OCI-LY1 (cell line): Measurements from ENCODE around the gene EBF3.

Source experiments
- H2AFZ ChIP-seq: fragments of 200-600 bp; sonication (generic), shearing (Covaris generic); 2 replicates; pipeline ENCODE4 v1.6.0; 2014; ENCODE audit warnings: antibody characterized with exemption, mild to moderate bottlenecking, low read length
- H3F3A ChIP-seq: fragments of 200-600 bp; sonication (generic), shearing (Covaris generic); 2 replicates; pipeline ENCODE4 v1.6.0; 2014; ENCODE audit warnings: mild to moderate bottlenecking, antibody characterized with exemption, low read length, moderate library complexity; ENCODE audit not compliant: insufficient read depth
- H3K27ac ChIP-seq: fragments of 200-600 bp; sonication (generic); 2 replicates; pipeline ENCODE4 v1.5.1; 2014; ENCODE audit warnings: low read length, mixed run types, mild to moderate bottlenecking, low read depth; ENCODE audit not compliant: poor library complexity, severe bottlenecking
- H3K27me3 ChIP-seq: fragments of 200-600 bp; sonication (generic); 2 replicates; pipeline ENCODE4 v1.6.0; 2014; ENCODE audit warnings: antibody characterized with exemption, mild to moderate bottlenecking, low read length, moderate library complexity; ENCODE audit not compliant: insufficient read depth
- H3K36me3 ChIP-seq: fragments of 200-600 bp; sonication (generic); 2 replicates; pipeline ENCODE4 v1.6.1; 2014; ENCODE audit warnings: mild to moderate bottlenecking, antibody characterized with exemption, low read length, moderate library complexity, mixed read lengths; ENCODE audit not compliant: insufficient read depth
- H3K4me1 ChIP-seq: fragments of 200-600 bp; sonication (generic); 2 replicates; pipeline ENCODE4 v1.5.1; 2014; ENCODE audit warnings: mild to moderate bottlenecking, low read length, moderate library complexity; ENCODE audit not compliant: insufficient read depth, severe bottlenecking
- H3K4me2 ChIP-seq: fragments of 200-600 bp; sonication (generic), shearing (Covaris generic); 2 replicates; pipeline ENCODE4 v1.6.1; 2014; ENCODE audit warnings: low read length
- H3K4me3 ChIP-seq: fragments of 200-600 bp; sonication (generic); 2 replicates; pipeline ENCODE4 v1.5.1; 2014; ENCODE audit warnings: low read length, low read depth, mild to moderate bottlenecking, mixed read lengths; ENCODE audit not compliant: poor library complexity, severe bottlenecking
- H3K79me2 ChIP-seq: fragments of 200-600 bp; shearing (Covaris generic); 2 replicates; pipeline ENCODE4 v1.6.1; 2016; ENCODE audit warnings: mixed run types, low read length, mixed read lengths; ENCODE audit not compliant: insufficient read depth
- H3K9ac ChIP-seq: fragments of 200-600 bp; sonication (generic), shearing (Covaris generic); 2 replicates; pipeline ENCODE4 v1.6.1; 2014; ENCODE audit warnings: mild to moderate bottlenecking, low read length, mixed read lengths
- H3K9me2 ChIP-seq: fragments of 200-600 bp; sonication (generic), shearing (Covaris generic); 2 replicates; pipeline ENCODE4 v1.6.1; 2014; ENCODE audit warnings: low read depth, mild to moderate bottlenecking, low read length, mixed read lengths
- H3K9me3 ChIP-seq: fragments of 200-600 bp; shearing (Covaris generic); 2 replicates; pipeline ENCODE4 v1.6.1; 2014; ENCODE audit warnings: low read length, mixed read lengths
- H4K20me1 ChIP-seq: fragments of 200-600 bp; sonication (generic), shearing (Covaris generic); 2 replicates; pipeline ENCODE4 v1.6.0; 2016; ENCODE audit warnings: mild to moderate bottlenecking, low read length; ENCODE audit not compliant: insufficient read depth
- CTCF ChIP-seq: fragments of 200-600 bp; sonication (generic), shearing (Covaris generic); IDR thresholded peaks from 2 replicates; pipeline ENCODE4 v1.5.1; 2017; ENCODE audit warnings: mild to moderate bottlenecking, antibody characterized with exemption, low read length, moderate library complexity, mixed read lengths
- EZH2 ChIP-seq: fragments of 200-600 bp; sonication (generic), shearing (Covaris generic); IDR thresholded peaks from 2 replicates; pipeline ENCODE4 v1.8.0; 2017; ENCODE audit warnings: borderline replicate concordance, mixed run types, mild to moderate bottlenecking, antibody characterized with exemption, low read length, moderate library complexity, mixed read lengths

The EBF3 gene

GRCh38 chr10:129873351-129873750 lies 90.7 kb downstream of the EBF3 start:
- Histone ChIP-seq H3F3A (no peaks in the 10 kb centered on the region), H3K4me3 (no peak overlapping the region), H3K9me2 (no peaks in the 10 kb centered on the region), H3K9me3 (no peaks in the 10 kb centered on the region), H4K20me1 (no peaks in the 10 kb centered on the region), H2AFZ (no peak overlapping the region), H3K9ac (no peak overlapping the region), H3K27ac (no peak overlapping the region), H3K79me2 (no peaks in the 10 kb centered on the region), H3K4me1 (no peaks in the 10 kb centered on the region), H3K36me3 (no peaks in the 10 kb centered on the region), H3K27me3 (peaks cover 3% of the 10 kb centered on the region; the same call in 1 of the 2 replicates), H3K4me2 (no peak overlapping the region)
- no peak for TF ChIP-seq CTCF
- no peak for TF ChIP-seq EZH2

- H3K9ac ChIP-seq = no peak overlapping the region
- no peaks in the 10 kb centered on the region for H3K36me3 ChIP-seq
Measured at GRCh38 chr10:129871966-129872365, 92.1 kb downstream of the EBF3 start.

GRCh38 chr10:129870961-129871621 lies 93.0 kb downstream of the EBF3 start:
- H3K4me1 ChIP-seq = no peaks in the 10 kb centered on the region
- H3K4me2 ChIP-seq = no peak overlapping the region
- H3K36me3 ChIP-seq = no peaks in the 10 kb centered on the region
- no peaks in the 10 kb centered on the region for H4K20me1 ChIP-seq
- H3K9me3 ChIP-seq = no peaks in the 10 kb centered on the region
- H3K79me2 ChIP-seq = no peaks in the 10 kb centered on the region
- no peak overlapping the region for H2AFZ ChIP-seq
- peaks cover 3% of the 10 kb centered on the region; the same call in 1 of the 2 replicates for H3K27me3 ChIP-seq
- H3K9ac ChIP-seq = no peak overlapping the region
- no peak for TF ChIP-seq CTCF
- no peak for TF ChIP-seq EZH2
- H3K27ac ChIP-seq = no peak overlapping the region
- H3K4me3 ChIP-seq = no peak overlapping the region
- no peaks in the 10 kb centered on the region for H3F3A ChIP-seq
- no peaks in the 10 kb centered on the region for H3K9me2 ChIP-seq

More at GRCh38 chr10:129871966-129872365, 92.1 kb downstream of the EBF3 start:
- Histone ChIP-seq H3K27me3 (peaks cover 3% of the 10 kb centered on the region; the same call in 1 of the 2 replicates), H3K9me3 (no peaks in the 10 kb centered on the region), H2AFZ (no peak overlapping the region), H3K4me2 (no peak overlapping the region), H3K4me3 (no peak overlapping the region), H3F3A (no peaks in the 10 kb centered on the region), H4K20me1 (no peaks in the 10 kb centered on the region), H3K4me1 (no peaks in the 10 kb centered on the region), H3K27ac (no peak overlapping the region), H3K79me2 (no peaks in the 10 kb centered on the region), H3K9me2 (no peaks in the 10 kb centered on the region)
- TF ChIP-seq EZH2 = no peak
- TF ChIP-seq CTCF = no peak
